ENCODE measurements around the gene EZH2. TPM values are rescaled to one million over a fixed set of nuclear protein-coding genes. Genes with fewer than 3 reads are reported as not detected.

Gene EZH2
- total and polyA plus RNA-seq, 2 of the 4 experiments (the other 2 are of a cell fraction): 13.1 to 19.8 TPM

- dilution Hi-C loops (cut with HindIII; ENCODE audit: low sequenced_read_pairs, unreplicated experiment): no loop called here
These were observed 27.5 kb upstream of the EZH2 start for GRCh38 chr7:148911626-148912025.

More at GRCh38 chr7:148911626-148912025, 27.5 kb upstream of the EZH2 start:
- no peak overlapping the region for H3K4ac ChIP-seq (ENCODE audit: low read depth, low read length)
- no peaks in the 10 kb centered on the region for H3K79me1 ChIP-seq (ENCODE audit: low read depth in 1 of 2, low read length in 2 of 2)
- H4K20me1 ChIP-seq (ENCODE audit: insufficient read depth, low read length): no peaks in the 10 kb centered on the region
- no peak overlapping the region for H3K18ac ChIP-seq (ENCODE audit: low read depth, low read length)
- BruUV-seq (replicated peaks): no TSS peak
- in situ Hi-C loops (cut with MboI; ENCODE audit: low sequenced_read_pairs) (no loop called here), intact Hi-C loops (cut with micrococcal nuclease) (no loop called here)
- no peak overlapping the region for H2BK120ac ChIP-seq (ENCODE audit: low read depth, low read length)
- H3K9me3 ChIP-seq (ENCODE audit: control insufficient read depth, insufficient read depth, low read length): no peaks in the 10 kb centered on the region
- no peak for TF ChIP-seq MAFK (IDR thresholded peaks at IDR 0.05; ENCODE audit: low read depth, low read length)
- TF ChIP-seq NFE2L2 (IDR thresholded peaks at IDR 0.05; ENCODE audit: low read depth, low read length): no peak
- TF ChIP-seq ELK1 (IDR thresholded peaks at IDR 0.05; ENCODE audit: borderline replicate concordance, low read depth, low read length): no peak
- no peak for TF ChIP-seq BHLHE40 (IDR thresholded peaks at IDR 0.05; ENCODE audit: low read depth, low read length)
- no peak for TF ChIP-seq FOS (IDR thresholded peaks at IDR 0.05; ENCODE audit: low read depth, low read length)
- no peak for TF ChIP-seq CEBPB (IDR thresholded peaks at IDR 0.05; ENCODE audit: low read depth, low read length)
- no peak for TF ChIP-seq SMC3 (IDR thresholded peaks at IDR 0.05; ENCODE audit: low read depth, low read length)
- no peak for TF ChIP-seq CHD1 (IDR thresholded peaks at IDR 0.05; ENCODE audit: low read depth, low read length)
- TF ChIP-seq RCOR1 (IDR thresholded peaks at IDR 0.05; ENCODE audit: insufficient replicate concordance, low read length): no peak
- TF ChIP-seq RAD21 (IDR thresholded peaks at IDR 0.05; ENCODE audit: low read length): no peak
- TF ChIP-seq MXI1 (IDR thresholded peaks at IDR 0.05; ENCODE audit: borderline replicate concordance, low read depth, low read length): no peak
- no peak for TF ChIP-seq USF2 (IDR thresholded peaks at IDR 0.05; ENCODE audit: low read depth, low read length)
- TF ChIP-seq MAZ (IDR thresholded peaks at IDR 0.05; ENCODE audit: borderline replicate concordance, low read depth, low read length): no peak
- no peak for TF ChIP-seq POLR2A (IDR thresholded peaks at IDR 0.05; ENCODE audit: low read depth, low read length)
- TF ChIP-seq CTCF (conservative IDR thresholded peaks at IDR 0.05; ENCODE audit: low read depth, low read length): no peak
- no peak for TF ChIP-seq RFX5 (IDR thresholded peaks at IDR 0.05; ENCODE audit: low read depth, low read length)
- H3K27ac ChIP-seq (ENCODE audit: insufficient read depth, low read length): no peak overlapping the region
- no peak overlapping the region for H3K9ac ChIP-seq (ENCODE audit: low read depth, low read length)
- ATAC-seq (ENCODE audit: low read depth) (no peak), DNase-seq (no peak)
- H3K23ac ChIP-seq (ENCODE audit: low read depth, low read length): no peak overlapping the region
- peaks cover 47% of the 10 kb centered on the region for H3K27me3 ChIP-seq (ENCODE audit: control insufficient read depth, insufficient read depth, low read length)
- H2BK5ac ChIP-seq (ENCODE audit: low read depth, low read length, poor library complexity, severe bottlenecking): no peak overlapping the region
- H4K91ac ChIP-seq (ENCODE audit: insufficient read depth, low read depth, low read length): no peak overlapping the region
- no peak overlapping the region for H2AK9ac ChIP-seq (replicated peaks; ENCODE audit: low read depth, low read length, poor library complexity)
- H3K36me3 ChIP-seq (ENCODE audit: control insufficient read depth, insufficient read depth, low read length): no peaks in the 10 kb centered on the region
- no peak overlapping the region for H2AK5ac ChIP-seq (ENCODE audit: low read depth, low read length)
- H3K14ac ChIP-seq (replicated peaks; ENCODE audit: low read depth, low read length): no peak overlapping the region
- ChIA-PET POLR2A (ENCODE audit: unreplicated experiment) (no interaction called here), CTCF (no interaction called here)
- H4K8ac ChIP-seq (ENCODE audit: low read depth in 2 of 2, low read length in 2 of 2): no peak overlapping the region
- peaks cover 8% of the 10 kb centered on the region for H3K4me1 ChIP-seq (ENCODE audit: control insufficient read depth, insufficient read depth, low read length)
- no peak overlapping the region for H3K56ac ChIP-seq (ENCODE audit: extremely low read depth, insufficient read depth, low read length)
- H3K4me2 ChIP-seq (ENCODE audit: low read depth, low read length): no peak overlapping the region
- H3K9me1 ChIP-seq (ENCODE audit: insufficient read depth, low read length): peaks cover 3% of the 10 kb centered on the region; the same call in 1 of the 2 replicates
- no CpG with 5 or more reads among the region's 1 CpG for WGBS, 2 experiments (ENCODE audit: extremely low coverage in 2 of 2, insufficient read length in 1 of 2)
- H3K4me3 ChIP-seq (ENCODE audit: insufficient read depth, low read depth, low read length): no peak overlapping the region
- no peak overlapping the region for H2BK20ac ChIP-seq (ENCODE audit: low read depth, low read length)
- H2BK15ac ChIP-seq (ENCODE audit: low read depth, low read length): no peak overlapping the region
- H4K5ac ChIP-seq (ENCODE audit: low read depth, low read length): no peak overlapping the region
- H2AFZ ChIP-seq (replicated peaks; ENCODE audit: low read length, poor library complexity): no peak overlapping the region
